Measurements from ENCODE around the gene FRZB.

Gene FRZB

GRCh38 chr2:182910965-182911364 lies 44.5 kb upstream of the FRZB start:
- DNase-seq (ENCODE audit: low read depth), result no peak
- no peak overlapping the region for H3K4me3 ChIP-seq (ENCODE audit: low read length)
- TF ChIP-seq CTCF (conservative IDR thresholded peaks at IDR 0.05; ENCODE audit: low read length), result no peak

- DNase-seq (ENCODE audit: low read depth), result no peak
- H3K4me3 ChIP-seq (ENCODE audit: low read length), result no peak overlapping the region
- no peak for TF ChIP-seq CTCF (conservative IDR thresholded peaks at IDR 0.05; ENCODE audit: low read length)
Observed at GRCh38 chr2:182907081-182907830, 40.8 kb upstream of the FRZB start.

GRCh38 chr2:182906454-182906853 lies 40.0 kb upstream of the FRZB start:
- no peak for TF ChIP-seq CTCF (conservative IDR thresholded peaks at IDR 0.05; ENCODE audit: low read length)
- H3K4me3 ChIP-seq (ENCODE audit: low read length), result no peak overlapping the region
- DNase-seq (ENCODE audit: low read depth), result no peak

GRCh38 chr2:182904844-182905243 lies 38.4 kb upstream of the FRZB start:
- no peak for DNase-seq (ENCODE audit: low read depth)
- no peak overlapping the region for H3K4me3 ChIP-seq (ENCODE audit: low read length)
- no peak for TF ChIP-seq CTCF (conservative IDR thresholded peaks at IDR 0.05; ENCODE audit: low read length)

GRCh38 chr2:182903566-182903965 lies 37.1 kb upstream of the FRZB start:
- no peak overlapping the region for H3K4me3 ChIP-seq (ENCODE audit: low read length)
- no peak for TF ChIP-seq CTCF (conservative IDR thresholded peaks at IDR 0.05; ENCODE audit: low read length)
- no peak for DNase-seq (ENCODE audit: low read depth)

- DNase-seq (ENCODE audit: low read depth), result no peak
- no peak for TF ChIP-seq CTCF (conservative IDR thresholded peaks at IDR 0.05; ENCODE audit: low read length)
- H3K4me3 ChIP-seq (ENCODE audit: low read length), result no peak overlapping the region
Observed at GRCh38 chr2:182901748-182902147, 35.3 kb upstream of the FRZB start.

- no peak for DNase-seq (ENCODE audit: low read depth)
- no peak for TF ChIP-seq CTCF (conservative IDR thresholded peaks at IDR 0.05; ENCODE audit: low read length)
- no peak overlapping the region for H3K4me3 ChIP-seq (ENCODE audit: low read length)
Observed at GRCh38 chr2:182898718-182899117, 32.3 kb upstream of the FRZB start.
